NCI-H2029 (cell line): ENCODE measurements around the gene RIN3.

ENCODE experiments used
- DNase-seq: peaks from one replicate; lab custom pipeline; 2025; lab: John Stamatoyannopoulos, UW

RIN3 gene

DNA sequence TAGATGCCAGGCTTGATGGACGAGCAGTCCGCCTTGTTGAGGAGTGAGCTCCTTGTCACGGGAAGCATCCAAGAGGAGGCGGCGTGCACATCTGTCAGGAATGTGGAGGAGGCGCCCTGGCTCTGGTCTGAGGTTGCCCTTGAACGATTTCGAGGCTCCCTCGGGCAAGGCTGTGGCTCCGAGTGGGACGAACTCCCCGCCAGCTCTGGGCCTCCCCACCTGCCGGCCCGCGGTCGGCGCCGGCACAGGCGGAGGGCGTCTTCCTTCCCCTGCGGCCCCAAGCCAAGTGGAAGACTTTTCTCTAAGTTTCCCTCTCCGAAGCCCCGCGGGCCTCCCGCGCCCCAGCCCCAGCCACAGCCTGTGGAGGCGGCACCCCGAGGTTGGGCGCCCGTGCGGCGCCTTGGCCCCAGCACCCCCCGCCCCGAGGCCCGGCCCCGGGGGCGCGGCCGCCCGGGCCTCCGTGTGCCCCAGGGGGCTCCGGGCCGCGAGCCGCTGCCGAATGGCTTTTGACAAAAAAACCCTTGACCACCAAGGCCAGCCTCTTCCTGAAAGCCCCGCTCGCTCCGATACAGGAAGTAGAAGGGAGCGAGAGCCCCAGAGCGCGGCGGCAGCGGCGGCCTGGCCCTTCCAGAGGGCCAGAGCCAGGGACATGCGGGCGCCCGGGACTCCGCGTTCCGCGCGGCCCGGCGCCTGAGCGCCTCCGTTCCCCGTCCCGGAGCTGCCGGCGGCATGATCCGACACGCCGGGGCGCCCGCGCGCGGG lies at the start of gene RIN3:
Gene RIN3 (plus strand): TSS at position 578 of the 762 bp plus-strand sequence. CDS start 152 bp downstream, at position 730.
- no peak for DNase-seq

DNA sequence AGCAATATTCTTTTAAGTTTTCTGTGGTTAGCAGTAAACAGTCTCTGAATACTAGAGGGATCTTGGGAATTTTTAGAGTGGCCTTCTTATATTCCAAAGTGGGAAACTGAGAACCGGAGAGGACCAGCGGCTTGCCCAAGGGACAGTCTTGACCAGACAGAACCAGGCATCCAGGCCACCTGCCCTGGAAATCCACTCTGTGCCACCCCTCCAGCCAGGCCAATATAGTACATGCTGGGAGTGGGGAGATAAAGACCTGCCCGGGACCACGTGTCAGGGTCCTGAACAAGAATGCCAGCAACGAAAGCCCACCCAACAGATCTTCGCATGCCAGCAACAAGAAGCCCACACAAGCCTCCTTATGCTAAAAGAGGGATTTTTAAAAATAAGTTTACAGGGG lies 49.4 kb upstream of the RIN3 start:
- no peak for DNase-seq

GRCh38 chr14:92464716-92465115 lies 48.9 kb upstream of the RIN3 start:
- DNase-seq = no peak

- DNase-seq = no peak
These were observed 48.1 kb upstream of the RIN3 start for GRCh38 chr14:92465353-92466055.

DNA sequence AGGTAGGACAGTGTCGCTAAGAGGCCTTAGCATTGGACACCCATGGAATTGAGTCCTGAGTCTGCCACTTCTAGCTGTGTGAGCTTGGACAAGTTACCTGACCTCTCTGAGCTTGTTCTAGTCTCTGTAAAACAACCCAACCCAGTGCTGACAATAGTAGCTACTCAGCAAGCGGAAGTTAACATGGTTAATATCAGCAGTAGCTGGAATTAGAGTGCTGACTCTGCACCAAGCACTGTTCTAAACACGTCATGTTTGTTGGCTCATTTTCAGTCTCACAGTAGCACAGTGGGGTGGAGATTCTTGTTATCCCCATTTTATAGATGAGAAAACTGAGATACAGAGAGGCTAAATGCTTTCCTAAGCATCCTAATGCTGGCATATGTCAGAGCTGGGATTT lies 47.5 kb upstream of the RIN3 start:
- DNase-seq = no peak

DNA sequence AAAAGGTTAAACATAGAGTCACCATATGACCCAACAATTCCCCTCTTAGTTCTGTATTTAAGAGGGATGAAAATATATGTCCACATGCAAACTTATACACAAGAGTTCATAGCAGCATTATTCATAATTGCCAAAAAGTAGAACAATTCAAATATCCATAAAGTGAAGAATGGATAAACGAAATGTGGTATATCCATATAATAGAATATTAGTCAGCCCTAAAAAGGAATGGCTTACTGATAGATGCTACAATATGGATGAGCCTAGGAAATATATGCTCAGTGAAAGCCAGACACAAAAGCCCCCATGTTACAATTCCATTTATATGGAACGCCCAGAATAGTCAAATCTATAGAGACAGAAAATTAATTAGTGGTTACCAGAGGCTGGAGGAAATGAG lies 44.1 kb upstream of the RIN3 start:
- no peak for DNase-seq

- no peak for DNase-seq
These were observed 43.4 kb upstream of the RIN3 start for GRCh38 chr14:92470215-92470614.

DNA sequence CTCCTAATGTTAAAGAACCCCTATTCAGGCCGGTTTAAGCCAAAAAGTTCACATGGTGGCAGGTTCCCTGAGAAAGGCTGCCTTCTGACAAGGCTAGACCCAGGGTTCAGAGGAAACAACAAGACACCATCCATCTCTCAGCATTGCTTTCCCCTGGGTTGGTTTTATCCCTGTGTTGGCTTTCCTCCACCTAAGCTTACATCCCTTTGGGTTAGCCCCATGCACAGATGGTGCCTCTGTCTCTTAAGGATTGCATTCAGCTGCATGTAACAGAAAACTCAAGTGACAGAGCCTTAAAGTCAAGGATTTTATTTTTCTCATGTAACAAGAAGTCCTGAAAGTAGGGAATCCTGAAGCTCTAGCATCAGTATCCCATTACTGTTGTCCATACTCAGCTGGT lies 42.8 kb upstream of the RIN3 start:
- no peak for DNase-seq

- no peak for DNase-seq
These were observed 41.7 kb upstream of the RIN3 start for GRCh38 chr14:92471919-92472318.

DNA sequence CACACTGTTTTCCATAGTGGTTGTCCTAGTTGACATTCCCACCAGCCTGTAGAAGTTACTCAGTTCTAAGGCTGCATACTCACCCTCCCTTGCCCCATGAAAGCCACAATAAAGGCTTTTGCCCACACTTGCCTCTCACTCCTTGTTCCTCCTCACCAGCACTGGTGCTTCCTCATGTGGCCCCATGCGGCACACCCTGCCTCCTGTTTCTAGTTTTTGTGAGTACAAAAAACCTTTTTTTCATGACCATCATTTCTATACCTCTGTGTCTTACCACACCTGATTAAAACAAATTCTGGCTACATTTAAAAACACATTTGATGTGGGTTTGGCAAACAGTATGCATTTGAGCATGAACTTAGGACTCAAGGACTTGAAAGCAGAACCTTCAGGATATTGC lies 40.7 kb upstream of the RIN3 start:
- no peak for DNase-seq

DNA sequence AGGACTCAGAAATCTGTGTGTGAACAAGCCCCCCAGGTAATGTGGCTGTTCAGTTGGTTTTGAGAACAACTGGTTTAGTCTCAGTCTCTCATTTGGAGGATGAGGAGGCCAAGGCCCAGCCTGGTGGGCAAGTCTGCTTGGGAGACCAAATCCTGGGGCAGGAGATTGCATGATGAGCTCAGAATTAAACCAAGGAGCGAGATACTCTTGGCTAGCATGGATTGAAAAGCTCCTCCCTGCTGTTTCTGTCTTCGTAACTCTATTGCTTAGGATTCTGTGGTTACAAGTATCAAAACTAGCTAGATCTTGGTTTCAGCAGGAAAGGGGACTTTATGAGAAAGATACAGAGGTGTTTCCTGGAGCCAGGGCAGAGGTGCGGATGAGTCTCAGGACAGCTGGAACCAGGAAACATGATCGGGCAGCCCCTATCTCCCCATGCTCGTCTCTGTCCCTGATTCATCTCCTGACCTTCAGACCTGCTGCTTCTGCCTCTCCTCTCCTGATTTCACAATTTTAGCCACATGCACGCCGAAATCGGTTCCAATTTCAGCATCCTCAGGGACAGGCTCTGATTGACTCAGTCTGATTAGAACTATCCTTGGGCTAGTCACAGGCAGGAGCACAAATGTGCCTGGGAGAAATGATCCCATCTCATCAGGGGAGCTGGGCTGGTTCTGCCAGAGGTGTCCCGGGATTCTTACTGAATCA lies 40.2 kb upstream of the RIN3 start:
- DNase-seq = no peak

GRCh38 chr14:92473969-92474535 lies 39.5 kb upstream of the RIN3 start:
- DNase-seq = no peak

- DNase-seq = no peak
These were observed 38.5 kb upstream of the RIN3 start for GRCh38 chr14:92475037-92475436.

GRCh38 chr14:92475451-92476187 lies 38.0 kb upstream of the RIN3 start:
- no peak for DNase-seq

DNA sequence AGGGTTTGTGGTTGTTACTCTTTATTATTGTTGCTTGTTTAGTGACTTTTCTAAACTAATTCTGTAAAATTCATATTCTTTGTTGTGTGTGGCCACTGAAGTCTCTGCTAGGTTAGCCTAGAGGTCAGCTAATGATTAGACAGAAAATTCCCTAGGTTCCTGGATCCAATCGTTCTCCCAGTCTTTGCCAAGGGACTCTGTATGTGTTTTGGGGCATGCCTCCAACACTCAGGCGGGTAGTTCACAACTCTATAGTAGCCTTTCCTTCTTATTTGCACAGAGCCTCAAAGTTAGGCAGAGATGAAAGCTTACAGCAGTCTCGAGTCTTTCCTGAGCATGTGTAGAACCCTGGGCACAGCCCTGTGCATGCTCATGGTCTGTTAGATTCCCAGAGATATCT lies 32.7 kb upstream of the RIN3 start:
- no peak for DNase-seq

- DNase-seq = no peak
These were observed 32.2 kb upstream of the RIN3 start for GRCh38 chr14:92481386-92481785.

GRCh38 chr14:92481811-92482555 lies 31.6 kb upstream of the RIN3 start:
- DNase-seq = no peak

DNA sequence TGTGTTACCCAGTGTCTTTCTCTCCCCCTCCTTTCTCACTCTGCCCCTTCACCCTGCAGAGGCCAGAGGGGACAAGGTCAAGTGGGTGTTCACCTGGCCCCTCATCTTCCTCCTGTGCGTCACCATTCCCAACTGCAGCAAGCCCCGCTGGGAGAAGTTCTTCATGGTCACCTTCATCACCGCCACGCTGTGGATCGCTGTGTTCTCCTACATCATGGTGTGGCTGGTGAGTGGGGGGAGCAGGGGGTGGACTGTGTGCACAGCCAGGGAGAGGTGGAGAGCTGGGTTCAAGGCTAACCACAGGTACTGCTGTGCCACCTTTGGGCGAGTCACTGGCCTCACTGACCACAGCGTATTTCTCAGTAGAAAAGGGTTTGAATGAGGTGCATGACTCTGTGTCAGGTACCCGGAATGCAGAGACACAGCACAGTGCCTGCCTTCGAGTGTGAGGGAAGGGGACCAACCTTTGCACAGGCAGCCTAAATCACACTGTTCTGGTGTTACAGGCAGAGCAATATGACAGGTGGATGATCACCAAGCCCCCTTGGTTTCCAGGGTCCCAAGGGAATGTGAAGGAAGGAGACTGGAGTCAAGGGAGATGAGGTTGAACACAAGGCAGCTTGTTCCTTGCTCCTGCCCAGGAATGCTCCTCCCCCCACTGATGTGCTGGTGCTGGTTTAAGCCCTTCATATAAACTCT lies 30.8 kb upstream of the RIN3 start:
- no peak for DNase-seq

DNA sequence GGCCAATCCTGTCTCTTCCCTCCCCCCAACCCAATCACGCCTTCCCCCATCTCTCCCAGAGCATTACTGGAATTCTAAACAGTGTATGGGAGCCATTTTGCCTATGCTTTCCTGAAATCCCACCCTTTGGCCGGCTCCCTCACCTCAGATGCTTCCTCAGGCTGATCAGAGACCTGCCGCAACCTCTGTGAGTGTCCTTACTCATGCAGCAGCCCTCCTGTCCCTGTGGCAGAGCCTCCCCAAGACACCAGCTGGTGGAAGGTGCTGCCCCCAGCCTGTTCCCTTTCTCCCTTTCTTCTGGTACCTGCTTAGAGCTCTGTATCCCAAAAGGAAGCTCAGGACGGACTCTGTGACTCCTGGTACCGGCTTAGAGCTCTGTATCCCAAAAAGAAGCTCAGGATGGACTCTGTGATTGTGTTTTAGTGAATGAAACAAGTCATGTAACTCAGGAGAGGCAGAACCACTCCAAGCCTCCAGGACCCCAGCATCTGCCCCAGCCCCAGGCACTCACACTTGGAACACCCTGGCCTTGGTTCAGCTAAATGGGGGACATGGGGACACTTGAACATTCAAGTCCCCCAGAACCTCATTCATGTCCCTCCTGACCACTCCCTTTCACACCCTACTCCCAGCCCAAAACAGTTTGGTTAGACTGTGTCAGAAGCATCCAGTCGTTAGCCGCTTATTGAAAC lies 29.3 kb upstream of the RIN3 start:
- DNase-seq = no peak

- no peak for DNase-seq
These were observed 26.7 kb upstream of the RIN3 start for GRCh38 chr14:92486881-92487280.
